HG03060 (cell line): ENCODE data around the gene SEC23IP.
"Not testable (repeated sequence)": the region's sequence is repeated elsewhere in the genome, so short reads cannot be mapped to it uniquely, and the experiment has no call there.

Experiments used
- ATAC-seq: cut with Tn5 transposase; IDR thresholded peaks from one replicate; pipeline ENCODE4 v1.9.1; 2021; ENCODE audit warnings: low read depth, moderate number of reproducible peaks; ENCODE audit not compliant: unreplicated experiment

The SEC23IP gene

DNA sequence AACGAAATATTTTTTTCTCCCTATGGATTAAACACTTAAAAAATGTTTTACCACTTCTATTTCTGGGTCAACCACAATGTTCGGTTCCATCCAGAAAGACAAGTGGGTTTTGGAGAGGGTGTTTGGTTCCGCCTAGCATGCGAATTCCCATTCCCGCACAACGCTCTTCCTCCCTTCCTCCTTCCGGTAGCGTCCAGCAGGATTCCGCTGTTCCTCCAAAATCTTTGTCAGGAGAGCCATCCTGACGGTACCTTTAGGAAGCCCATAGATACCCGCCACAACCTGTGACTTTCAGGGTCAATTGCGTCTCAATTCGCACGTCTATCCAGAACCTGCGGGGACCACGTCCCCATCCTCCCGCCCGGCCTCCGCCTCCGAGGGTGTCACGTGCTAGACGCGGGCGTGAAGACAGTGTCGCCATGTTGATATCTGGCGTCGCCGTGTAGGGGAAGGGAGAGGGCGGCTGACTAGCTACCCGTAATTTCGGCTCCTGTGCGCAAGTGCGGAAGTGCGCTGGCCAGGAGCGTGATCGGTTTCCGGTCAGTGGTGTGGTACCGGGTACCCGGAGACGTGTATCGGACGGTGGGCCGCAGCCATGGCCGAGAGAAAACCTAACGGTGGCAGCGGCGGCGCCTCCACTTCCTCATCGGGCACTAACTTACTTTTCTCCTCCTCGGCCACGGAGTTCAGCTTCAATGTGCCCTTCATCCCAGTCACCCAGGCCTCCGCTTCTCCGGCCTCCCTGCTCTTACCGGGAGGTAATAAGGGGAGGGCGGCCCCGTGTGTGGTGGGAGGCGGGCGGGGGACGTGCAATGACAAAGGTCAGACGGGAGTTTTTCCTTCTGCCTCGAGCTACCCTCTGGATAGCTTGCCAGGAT, at the start of gene SEC23IP:
SEC23IP (plus strand) TSS at position 543 of the 878 bp plus-strand sequence; CDS start at position 596, 53 bp downstream.
- peak; percentile 97 for ATAC-seq

DNA sequence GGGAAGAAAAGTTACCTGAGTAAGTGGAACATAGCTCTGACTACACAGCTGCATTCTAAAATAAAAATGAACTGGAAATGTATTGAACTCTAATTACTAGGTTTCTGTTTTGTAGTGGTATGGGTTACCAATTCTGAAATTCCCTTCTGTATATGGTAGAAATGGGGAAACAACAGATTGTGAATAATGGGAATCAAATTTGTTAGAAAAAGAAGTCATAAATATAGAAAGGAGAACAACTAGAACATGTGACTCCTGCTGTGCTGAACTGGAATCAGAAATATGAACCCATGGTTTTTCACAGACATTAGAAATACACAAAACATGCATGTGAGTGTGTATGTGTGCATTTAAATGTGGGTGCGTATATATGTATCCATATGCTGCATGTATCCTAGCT, 46.9 kb upstream of the SEC23IP start:
- no peak for ATAC-seq

DNA sequence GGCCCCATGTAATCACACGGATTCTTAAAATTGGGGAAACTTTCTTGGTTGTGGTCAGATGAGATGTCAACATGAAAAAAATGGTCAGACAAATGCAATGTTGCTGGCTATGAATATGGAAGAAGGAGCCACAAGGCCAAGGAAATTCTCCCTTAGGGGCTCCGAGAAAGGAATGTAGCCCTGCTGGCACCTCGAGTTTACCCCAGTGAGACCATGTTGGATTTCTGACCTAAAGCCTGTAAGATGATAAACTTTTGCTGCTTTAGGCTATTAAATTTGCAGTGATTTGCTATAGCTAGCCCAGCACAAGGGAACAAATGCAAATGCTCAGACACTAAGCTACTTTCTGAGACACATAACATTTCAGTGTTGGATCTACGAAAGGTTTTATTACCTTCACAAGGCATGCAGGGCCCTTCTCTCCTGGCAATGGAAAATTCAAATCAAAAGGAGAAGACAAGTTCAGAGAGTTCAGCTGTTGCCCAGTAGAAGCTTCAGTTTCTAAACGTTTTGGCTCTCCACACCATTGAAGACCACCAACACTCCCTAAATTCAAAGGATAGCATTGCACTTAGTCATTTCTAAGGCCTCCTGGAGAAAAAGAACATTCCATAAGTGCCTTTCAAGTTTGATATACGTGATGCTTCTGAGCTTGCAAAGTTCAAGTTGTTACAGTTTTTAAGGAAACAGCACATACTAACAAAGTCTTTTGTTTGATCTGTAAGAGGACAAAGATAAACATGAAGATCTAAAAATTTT, 43.3 kb upstream of the SEC23IP start:
- ATAC-seq, result no peak

DNA sequence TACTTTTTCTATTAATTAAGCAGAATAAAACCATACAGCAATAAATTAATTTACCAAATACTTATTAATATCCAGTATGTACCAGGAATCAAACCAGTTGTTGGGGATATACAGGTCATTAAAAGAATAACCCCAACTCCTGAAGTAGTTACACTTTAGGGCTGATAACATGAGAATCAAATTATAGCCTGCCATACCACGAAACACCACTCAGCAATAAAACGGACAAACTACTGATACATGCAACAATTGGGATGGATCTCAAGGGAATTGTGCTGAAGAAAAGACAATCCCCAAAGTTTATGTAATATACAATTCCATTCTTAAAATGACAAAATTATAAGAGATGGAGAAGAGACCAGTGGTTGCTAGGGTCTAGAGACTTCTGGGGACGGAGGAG, 42.6 kb upstream of the SEC23IP start:
- no peak for ATAC-seq

DNA sequence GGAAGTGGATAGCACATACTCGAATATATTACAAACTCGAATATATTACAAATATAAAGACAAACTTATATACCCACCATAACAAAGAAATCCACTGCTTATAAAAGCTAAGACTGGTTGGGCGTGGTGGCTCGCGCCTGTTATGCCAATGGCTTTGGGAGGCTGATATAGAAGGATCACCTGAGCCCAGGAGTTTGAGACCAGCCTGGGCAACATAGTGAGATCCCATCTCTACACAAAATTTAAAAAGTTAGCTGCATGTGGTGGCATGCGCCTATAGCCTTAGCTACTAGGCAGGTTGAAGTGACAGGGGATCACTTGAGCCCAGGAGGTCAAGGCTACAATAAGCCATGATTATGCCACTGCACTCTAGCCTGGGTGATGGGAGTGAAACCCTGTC, 40.3 kb upstream of the SEC23IP start:
- no peak for ATAC-seq

DNA sequence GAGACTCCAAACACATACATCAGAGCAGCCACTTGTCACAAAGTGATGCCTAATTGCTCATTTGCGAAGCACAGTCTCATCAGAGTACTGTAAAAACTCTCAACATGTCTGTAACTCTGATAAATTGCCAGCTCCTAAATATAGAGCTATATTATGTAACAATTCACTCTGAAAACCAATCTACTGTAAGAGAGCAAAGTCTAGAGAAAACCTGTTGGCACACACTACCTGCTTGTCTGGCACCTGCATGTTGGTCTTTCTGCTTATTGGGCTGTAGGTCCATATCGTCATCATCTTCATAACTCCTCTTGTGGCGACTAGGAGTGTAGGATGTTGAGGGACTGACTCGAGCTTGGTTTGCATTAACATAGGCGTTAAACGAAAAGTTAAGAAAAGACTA, 39.7 kb upstream of the SEC23IP start:
- no peak for ATAC-seq

DNA sequence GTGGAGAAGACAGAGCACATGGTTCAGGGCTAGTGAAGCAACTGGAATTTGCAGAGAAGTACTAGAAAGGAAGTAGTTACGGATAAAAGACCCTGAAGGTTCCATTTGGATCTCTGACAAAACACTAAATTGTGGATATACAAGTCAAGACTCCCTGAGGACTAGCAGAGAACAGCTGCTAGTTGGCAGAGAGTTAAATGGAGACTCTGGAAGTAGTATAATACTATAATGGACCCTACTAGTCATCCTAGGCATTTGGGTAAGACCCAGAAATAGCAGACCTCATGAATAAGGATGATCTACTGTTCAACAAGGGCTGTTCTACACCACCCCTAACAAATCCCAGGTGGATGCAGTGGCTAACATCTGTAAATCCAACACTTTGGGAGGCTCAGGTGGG, 39.0 kb upstream of the SEC23IP start:
- ATAC-seq, result no peak

DNA sequence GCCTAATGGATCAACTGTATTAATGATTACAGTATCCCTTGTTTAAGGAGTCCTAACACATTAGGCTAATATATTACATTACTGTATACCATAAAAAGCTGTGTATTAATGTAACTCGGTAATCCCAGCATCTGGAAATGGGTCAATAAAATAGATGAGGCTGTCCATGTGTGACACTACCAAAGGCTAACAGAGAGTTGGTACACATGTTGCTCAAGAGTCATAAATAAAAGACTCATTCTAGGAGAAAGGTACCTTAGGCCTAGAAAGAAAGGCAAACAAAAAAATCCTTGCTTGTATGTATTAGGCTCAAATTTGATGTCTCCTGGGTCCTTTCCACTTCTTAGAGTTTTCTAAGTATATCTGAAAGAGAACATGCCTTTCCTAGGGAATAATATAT, 34.5 kb upstream of the SEC23IP start:
- no peak for ATAC-seq

DNA sequence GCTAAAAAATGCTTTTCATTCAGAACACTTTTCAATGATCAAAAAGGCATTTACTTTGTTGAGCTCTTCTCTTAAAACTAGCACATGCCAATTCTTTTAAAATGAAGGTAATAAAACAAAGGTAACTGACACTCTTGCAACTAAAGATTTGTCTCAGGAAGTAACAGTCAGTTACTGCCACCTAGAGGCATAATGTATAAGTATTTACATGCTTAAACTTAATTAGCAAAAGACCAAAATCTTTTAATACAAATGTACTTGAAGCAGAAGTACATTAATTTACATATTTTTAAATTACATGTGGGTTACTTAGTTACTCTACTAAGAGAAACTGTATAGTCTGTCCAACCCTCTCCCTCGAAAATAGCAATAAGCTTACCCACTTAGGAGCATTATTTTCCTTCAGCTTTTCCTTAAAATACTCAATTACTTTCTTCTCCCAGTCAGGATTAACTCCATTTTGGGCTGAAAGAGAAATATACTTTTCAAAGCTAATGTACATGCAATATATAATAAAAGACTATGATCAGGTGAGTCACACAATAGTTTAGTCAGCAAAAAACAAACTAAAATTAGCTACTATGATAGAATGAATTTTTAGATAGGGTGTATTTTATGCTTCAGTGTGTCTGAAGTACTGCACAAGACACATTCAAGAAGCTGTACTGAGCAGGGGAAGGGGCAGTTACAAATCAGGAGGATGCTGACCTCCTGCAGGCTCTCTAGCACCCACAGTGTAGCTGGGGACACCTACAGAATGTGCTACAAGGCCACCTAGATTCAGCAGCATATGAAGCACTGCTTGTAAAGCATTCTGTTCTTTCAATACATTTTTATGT, 32.9 kb upstream of the SEC23IP start:
- no peak for ATAC-seq

DNA sequence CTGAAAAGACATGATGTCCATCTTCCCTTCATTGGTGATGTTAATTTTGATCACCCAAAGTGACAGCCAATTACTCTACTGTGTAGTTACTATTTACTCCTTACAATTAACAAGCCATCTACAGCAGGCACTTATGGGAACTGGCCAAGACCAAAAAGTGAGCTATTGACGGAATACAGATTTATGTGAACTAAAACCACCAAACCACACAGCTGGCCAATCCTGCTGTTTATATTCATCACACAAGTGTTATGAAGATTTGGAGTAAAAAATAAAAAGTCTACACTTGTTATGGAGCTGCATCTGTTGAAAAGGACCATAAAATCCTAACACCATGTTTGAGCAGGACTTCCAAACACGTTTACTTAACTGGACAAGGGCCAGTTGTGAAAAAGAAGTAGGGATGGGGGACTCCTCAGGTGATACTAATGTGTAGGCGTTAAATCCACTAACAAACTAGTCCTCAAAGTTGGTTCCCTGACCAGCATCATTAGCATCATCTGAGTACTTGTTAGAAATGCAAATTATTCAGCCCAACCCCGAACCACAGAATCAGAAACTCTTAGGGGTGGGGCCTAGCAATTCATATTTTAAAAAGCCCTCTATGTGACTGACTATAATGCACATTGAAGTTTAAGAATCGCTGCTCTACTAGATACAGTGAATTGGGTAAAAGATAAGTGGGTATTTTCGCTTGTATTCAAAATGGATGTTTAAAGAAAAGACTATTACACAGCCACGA, 31.5 kb upstream of the SEC23IP start:
- no peak for ATAC-seq

DNA sequence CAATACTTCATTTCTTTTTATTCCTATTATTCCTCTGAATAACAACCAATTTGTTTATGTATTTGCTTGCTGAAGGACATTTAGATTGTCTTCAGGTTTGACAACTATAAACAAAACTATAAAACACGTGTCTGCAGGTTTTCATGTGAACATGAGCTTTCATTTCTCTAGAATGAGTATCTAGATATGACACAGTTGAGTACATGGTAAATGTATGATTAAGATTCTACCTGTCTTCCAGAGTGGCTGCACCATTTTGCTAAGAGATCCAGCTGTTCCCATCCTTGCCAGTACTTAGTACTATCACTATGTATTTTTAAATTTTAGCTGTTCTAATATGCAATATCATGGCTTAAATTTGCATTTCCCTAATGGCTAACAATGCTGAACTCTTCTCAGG, 30.0 kb upstream of the SEC23IP start:
- no peak for ATAC-seq

DNA sequence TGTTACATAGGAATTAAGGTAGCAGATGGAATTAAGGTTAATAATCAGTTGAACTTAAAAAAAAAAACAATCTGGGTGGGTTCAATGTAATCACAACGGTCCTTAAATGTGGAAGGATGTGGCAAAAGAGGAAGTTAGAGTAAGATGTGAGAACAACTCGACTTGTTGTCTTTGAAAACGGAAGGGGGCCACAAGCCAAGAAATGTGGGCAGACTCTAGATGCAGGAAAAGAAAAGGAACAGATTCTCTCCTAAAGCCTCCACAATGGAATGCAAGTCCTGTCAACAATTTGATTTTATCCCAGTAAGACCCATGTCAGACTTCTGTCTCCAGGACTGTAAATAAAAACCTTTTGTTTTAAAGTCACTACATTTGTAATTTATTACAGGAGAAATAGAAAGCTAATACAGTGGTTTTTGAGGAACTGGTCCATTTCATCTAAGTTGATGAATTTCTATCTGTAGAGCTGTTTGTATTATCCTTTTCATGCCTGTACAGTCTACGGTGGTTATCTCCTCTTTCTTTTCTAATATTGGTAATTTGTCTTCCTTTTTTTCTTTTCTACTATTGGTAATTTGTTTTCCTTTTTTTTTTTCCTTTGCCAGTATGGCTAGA, 28.5 kb upstream of the SEC23IP start:
- no peak for ATAC-seq

DNA sequence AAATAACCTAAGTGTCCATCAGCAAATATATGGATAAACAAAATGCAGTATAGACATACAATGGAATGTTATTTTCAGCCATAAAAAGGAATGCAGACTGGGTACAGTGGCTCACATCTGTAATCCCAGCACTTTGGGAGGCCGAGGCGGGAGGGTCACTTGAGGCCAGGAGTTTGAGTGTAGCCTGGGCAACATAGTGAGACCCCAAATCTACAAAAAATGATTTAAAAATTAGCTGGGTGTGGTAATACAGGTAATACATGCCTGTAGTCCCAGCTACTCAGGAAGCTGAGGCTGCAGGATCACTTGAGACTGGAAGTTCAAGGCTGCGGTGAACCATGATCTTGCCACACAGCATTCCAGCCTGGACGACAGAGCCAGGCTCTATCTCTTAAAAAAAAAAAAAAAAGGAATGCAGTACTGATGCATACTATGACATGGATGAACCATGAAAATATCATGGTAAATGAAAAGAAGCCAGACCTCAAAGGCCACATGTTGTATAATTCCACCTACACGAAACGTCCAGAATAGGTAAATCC, 26.8 kb upstream of the SEC23IP start:
- ATAC-seq, result no peak

DNA sequence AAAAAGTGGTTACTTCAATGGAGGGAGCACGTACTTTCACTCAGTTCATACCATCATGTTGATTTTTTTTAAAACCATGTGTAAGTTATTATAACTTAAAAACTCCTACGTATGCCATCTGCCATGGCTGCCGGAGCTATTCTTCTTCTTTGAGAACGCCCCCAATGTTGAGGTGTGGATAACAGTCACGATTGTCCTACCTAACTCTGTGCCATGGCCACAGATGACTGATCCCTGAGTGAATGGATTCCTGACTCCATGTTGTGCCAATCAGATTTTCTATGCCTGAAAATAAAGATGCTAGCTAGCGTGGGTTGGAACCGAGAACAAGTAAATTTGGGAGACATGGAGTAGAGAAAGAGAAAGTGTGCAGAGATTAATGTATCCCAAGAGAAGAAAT, 25.2 kb upstream of the SEC23IP start:
- ATAC-seq, result no peak

DNA sequence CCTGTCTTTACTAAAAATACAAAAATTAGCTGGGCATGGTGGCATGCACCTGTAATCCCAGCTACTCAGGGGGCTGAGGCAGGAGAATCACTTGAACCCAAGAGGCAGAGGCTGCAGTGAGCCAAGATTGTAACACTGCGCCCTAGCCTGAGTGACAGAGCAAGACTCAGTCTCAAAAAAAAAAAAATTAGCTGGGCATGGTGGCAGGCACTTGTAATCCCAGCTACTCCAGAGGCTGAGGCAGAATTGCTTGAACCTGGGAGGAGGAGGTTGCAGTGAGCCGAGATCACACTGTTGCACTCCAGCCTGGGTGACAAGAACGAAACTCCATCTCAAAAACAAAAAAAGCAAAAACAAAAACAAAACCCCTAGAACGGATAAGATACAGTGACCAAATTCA, 23.1 kb upstream of the SEC23IP start:
- not testable (repeated sequence) for ATAC-seq

DNA sequence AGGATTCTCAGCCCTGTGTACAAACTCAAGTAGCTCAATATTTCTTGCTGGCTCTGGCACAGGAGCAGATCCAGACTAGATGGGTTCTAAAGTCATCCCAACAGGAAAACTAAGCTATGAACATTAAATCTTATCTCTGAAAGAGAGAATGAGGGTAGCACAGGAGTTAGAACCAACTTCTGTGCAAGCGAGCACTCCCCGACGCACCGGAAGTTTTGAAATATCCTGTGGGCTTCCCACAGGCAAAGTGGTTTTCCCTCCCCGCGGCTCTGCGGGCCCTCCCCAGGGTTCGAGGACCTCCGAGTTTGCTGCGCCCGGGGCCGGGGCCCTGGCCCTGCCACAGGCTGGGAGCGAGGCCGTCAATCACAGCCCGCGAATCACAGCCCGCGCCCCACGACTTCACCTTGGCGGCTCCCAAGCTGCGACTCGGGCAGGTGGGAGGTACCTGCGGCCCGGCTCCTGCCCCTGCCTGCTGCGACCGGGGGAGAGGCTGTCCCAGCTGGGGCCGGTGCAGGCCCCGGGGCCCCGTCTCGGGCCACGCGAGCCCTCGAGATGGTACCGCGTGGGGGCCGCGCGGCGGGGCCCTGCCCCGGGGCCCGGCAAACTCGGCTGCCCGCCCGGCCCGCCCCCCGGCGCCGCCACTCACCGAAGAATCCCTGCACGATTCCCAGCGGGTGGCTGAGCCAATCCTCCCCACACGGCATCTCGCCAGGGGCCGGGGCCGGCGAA, 20.5 kb upstream of the SEC23IP start:
- ATAC-seq, result no peak

DNA sequence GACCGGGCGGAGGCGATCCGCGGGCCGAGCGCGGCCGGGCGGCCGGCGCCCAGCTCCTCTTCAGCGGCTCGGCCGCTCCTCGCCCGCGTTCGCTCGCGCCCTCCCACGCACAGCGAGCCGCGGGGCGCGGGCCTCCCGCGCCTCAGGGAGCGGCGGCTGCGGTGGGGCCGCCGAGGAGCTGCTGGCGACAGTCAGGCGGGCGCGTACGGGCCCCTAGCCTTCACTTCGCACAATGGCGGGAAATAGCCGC, 20.0 kb upstream of the SEC23IP start, which contains the start of gene MCMBP:
MCMBP (minus strand) TSS at position 234 of the 250 bp plus-strand sequence. CDS start 259 bp downstream, outside the sequence.
- ATAC-seq, result no peak

DNA sequence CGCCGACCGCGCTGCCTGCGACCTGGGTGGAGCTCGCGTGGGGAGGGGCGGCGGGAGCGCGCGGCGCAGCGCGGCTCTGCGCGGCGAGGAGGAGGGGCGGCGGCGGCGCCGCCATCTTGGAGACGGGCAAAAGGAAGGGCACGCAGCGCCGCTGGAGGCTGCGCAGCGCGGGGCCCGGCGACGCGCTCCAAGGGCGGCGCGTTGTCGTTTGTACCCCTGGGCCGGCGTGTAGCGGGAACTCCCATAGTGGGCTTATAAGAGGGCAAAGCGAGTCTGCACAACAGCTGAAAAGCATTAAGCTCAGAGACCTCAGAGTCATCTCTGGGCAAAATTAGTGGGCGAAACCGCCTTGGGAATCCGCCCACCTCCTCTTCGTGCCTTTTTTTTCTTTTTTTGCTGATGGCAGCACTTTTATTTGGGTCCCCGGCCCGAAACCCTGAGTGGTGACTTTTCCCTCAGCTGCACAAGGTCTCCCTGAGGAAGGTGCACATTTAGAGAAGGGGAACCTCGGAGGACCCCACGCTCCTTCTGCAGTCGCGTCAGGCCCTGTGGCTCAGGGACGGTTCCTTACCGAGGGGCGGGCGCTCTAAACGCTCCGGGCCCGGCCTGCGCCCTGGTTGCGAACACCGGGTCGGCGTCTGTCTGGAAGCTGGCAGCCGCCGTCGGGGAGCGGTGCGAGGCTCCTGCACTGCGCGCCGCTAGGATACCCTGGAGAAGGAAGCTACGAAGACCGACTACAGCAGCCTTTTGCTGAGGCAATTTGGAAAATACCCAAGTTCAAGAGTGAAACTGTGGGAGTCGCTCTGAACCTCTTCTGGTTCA, 19.5 kb upstream of the SEC23IP start:
- ATAC-seq, result peak; percentile 55
